GM12878 (cell line): ENCODE results near the gene VGF. TPM values are rescaled to one million over a fixed set of nuclear protein-coding genes. Genes with fewer than 3 reads are reported as not detected.

Source experiments
- ATAC-seq: fragments of 200-7000 bp; cut with Tn5 transposase; 3 replicates; pipeline ENCODE4 v1.9.1; 2020; ENCODE audit warnings: mild to moderate bottlenecking, moderate library complexity
- BruUV-seq: library from RNA; stranded (reverse); fragments of 400-500 nt; replicated peaks from 2 replicates; lab custom pipeline; 2021; lab: Mats Ljungman, UMichigan
- CTCF ChIA-PET: fragments of 300-600 bp; sonication (Branson Sonifier 250); formaldehyde crosslinking; extraction: SDS; loops from one replicate; lab custom pipeline; 2021; ENCODE audit warnings: inconsistent platforms; lab: Yijun Ruan, JAX
- POLR2A ChIA-PET: fragments of 350-600 bp; formaldehyde crosslinking; extraction: SDS; loops from one replicate; lab custom pipeline; 2021; ENCODE audit warnings: inconsistent platforms; lab: Charles Lee
- RAD21 ChIA-PET: fragments of 300-600 bp; sonication (Branson Sonifier 250); formaldehyde crosslinking; loops from one replicate; lab custom pipeline; 2023; ENCODE audit warnings: antibody characterized with exemption; ENCODE audit not compliant: unreplicated experiment; lab: Charles Lee
- SMC1A ChIA-PET: fragments of 300-600 bp; sonication (Branson Sonifier 250); formaldehyde crosslinking; loops from one replicate; lab custom pipeline; 2023; ENCODE audit not compliant: unreplicated experiment, uncharacterized antibody; lab: Charles Lee
- DNase-seq: peaks from one replicate; pipeline ENCODE4 v3.0.0-alpha.2; 2011; ENCODE audit warnings: low read depth, low spot score
- FAIRE-seq: peaks from 3 replicates; lab custom pipeline; 2011; peaks lifted over from hg19 to GRCh38; lab: Jason Lieb, UNC
- H2AFZ ChIP-seq: 2 replicates; pipeline ENCODE4 v1.6.0; 2011; ENCODE audit warnings: low read depth, low read length, control low read depth; ENCODE audit not compliant: control insufficient read depth
- H3K27ac ChIP-seq: 2 replicates; pipeline ENCODE4 v1.5.1; 2011; ENCODE audit warnings: control low read depth; ENCODE audit not compliant: control insufficient read depth, insufficient read depth
- H3K27me3 ChIP-seq, 2 experiments: replicated peaks in 1 of 2; 2 replicates each; pipeline versions ENCODE4 v1.6.0 to v1.6.1; 2011; ENCODE audit warnings: low read length in 1 of 2; ENCODE audit not compliant: control insufficient read depth in 2 of 2, insufficient read depth in 2 of 2
- H3K36me3 ChIP-seq, 2 experiments: 2 replicates each; pipeline ENCODE4 v1.5.1; 2011; ENCODE audit warnings: low read length in 1 of 2; ENCODE audit not compliant: control insufficient read depth in 2 of 2, insufficient read depth in 2 of 2
- H3K4me1 ChIP-seq: 2 replicates; pipeline ENCODE4 v1.6.1; 2011; ENCODE audit warnings: mild to moderate bottlenecking, low read length, moderate library complexity, mixed read lengths; ENCODE audit not compliant: control insufficient read depth, insufficient read depth
- H3K4me2 ChIP-seq: 2 replicates; pipeline ENCODE4 v1.6.0; 2011; ENCODE audit warnings: control low read depth; ENCODE audit not compliant: control insufficient read depth, insufficient read depth
- H3K4me3 ChIP-seq: fragments of 200-600 bp; sonication (generic); 2 replicates; pipeline ENCODE4 v1.5.1; 2016
- H3K79me2 ChIP-seq: 2 replicates; pipeline ENCODE4 v1.6.0; 2011; ENCODE audit warnings: low read length; ENCODE audit not compliant: control insufficient read depth, insufficient read depth
- H3K9ac ChIP-seq: 2 replicates; pipeline ENCODE4 v1.8.0; 2011; ENCODE audit warnings: low read length, control low read depth, mixed read lengths; ENCODE audit not compliant: control insufficient read depth, insufficient read depth
- H3K9me3 ChIP-seq: replicated peaks from 3 replicates; pipeline ENCODE4 v1.5.1; 2011; ENCODE audit warnings: mild to moderate bottlenecking, low read length; ENCODE audit not compliant: control insufficient read depth, insufficient read depth
- H4K20me1 ChIP-seq: 2 replicates; pipeline ENCODE4 v1.6.0; 2011; ENCODE audit not compliant: control insufficient read depth, insufficient read depth
- CHD1 ChIP-seq: IDR thresholded peaks from 2 replicates; pipeline ENCODE4 v1.6.1; 2012; ENCODE audit warnings: low read depth, low read length, improper control_type of control experiment
- CREB1 ChIP-seq: IDR thresholded peaks from 2 replicates; pipeline ENCODE4 v1.6.1; 2012; ENCODE audit warnings: low read depth, mild to moderate bottlenecking, inconsistent platforms
- ETV6 ChIP-seq, 2 experiments: fragments of 450-650 bp in 1 of 2; IDR thresholded peaks in 1 of 2; conservative IDR thresholded peaks in 1 of 2; 2 replicates each; pipeline ENCODE4 v1.6.1; 2014; ENCODE audit warnings: antibody characterized with exemption in 1 of 2, borderline replicate concordance in 1 of 2, low read depth in 1 of 2, mild to moderate bottlenecking in 1 of 2, moderate library complexity in 1 of 2
- KAT2A ChIP-seq: conservative IDR thresholded peaks from 2 replicates; pipeline ENCODE4 v1.6.1; 2011; ENCODE audit warnings: low read depth, low read length; ENCODE audit not compliant: control insufficient read depth
- RELA ChIP-seq: fragments of 450-650 bp; IDR thresholded peaks from 2 replicates; pipeline ENCODE4 v1.8.0; 2014; ENCODE audit warnings: borderline replicate concordance; ENCODE audit not compliant: partially characterized antibody
- SUZ12 ChIP-seq: fragments of 200-600 bp; sonication (generic); IDR thresholded peaks from one replicate; pipeline ENCODE4 v1.6.1; 2018; ENCODE audit warnings: antibody characterized with exemption, mild to moderate bottlenecking; ENCODE audit not compliant: unreplicated experiment
- TAF1 ChIP-seq: IDR thresholded peaks from 2 replicates; pipeline ENCODE4 v1.6.1; 2011; ENCODE audit warnings: mild to moderate bottlenecking, low read depth, low read length, borderline replicate concordance
- TARDBP ChIP-seq: IDR thresholded peaks from 2 replicates; pipeline ENCODE4 v1.6.1; 2016; ENCODE audit warnings: borderline replicate concordance
- ZBED1 ChIP-seq: IDR thresholded peaks from 2 replicates; pipeline ENCODE4 v1.6.1; 2016; ENCODE audit warnings: borderline replicate concordance
- WGBS: methylation state at CpG from one replicate; pipeline ENCODE4 v1.1.6; 2016; ENCODE audit warnings: low lambda C conversion rate; ENCODE audit not compliant: insufficient replicate concordance, insufficient coverage; ENCODE audit errors: missing lambda C conversion rate; 5-methylcytosine and 5-hydroxymethylcytosine counted together
- in situ Hi-C: fragments of 300-500 bp; cut with MboI; formaldehyde crosslinking; loops from 9 replicates; pipeline ENCODE4 v1.14.3; 2018; ENCODE audit warnings: mixed read lengths
- intact Hi-C: fragments of 100-400 bp; cut with micrococcal nuclease; formaldehyde crosslinking; loops from one replicate; pipeline ENCODE4 v1.14.2; 2022; ENCODE audit not compliant: unreplicated experiment
- polyA plus RNA-seq, 11 experiments: library from polyadenylated mRNA; depleted of rRNA in 4 of 11; unstranded in 6 of 11; stranded (reverse) in 5 of 11; fragments of >200 nt; fragmentation: Nextera tagmentation in 4 of 11; fragmentation: Illumina TruSeq in 1 of 11; extraction: Ambion mirVana in 4 of 11; extraction: Trizol in 1 of 11; gene quantifications; 1 replicate in 1 of 11; 2 replicates in 10 of 11; pipeline versions ENCODE4 v1.2.1 to v1.2.3, GENCODE V29; 2011 to 2016; ENCODE audit warnings: inconsistent platforms in 2 of 11, missing spikeins in 2 of 11, low read depth in 1 of 11
- total RNA-seq, 4 experiments: library from RNA; depleted of rRNA in 3 of 4; stranded (reverse); fragments of >200 nt in 3 of 4; fragmentation: Illumina TruSeq in 1 of 4; extraction: Trizol in 1 of 4; gene quantifications; 2 replicates each; pipeline versions ENCODE4 v1.2.1 to v1.2.3, GENCODE V29; 2013 to 2021
- TF ChIP-seq, protein P1 (sequence below): IDR thresholded peaks from 2 replicates; pipeline ENCODE4 v1.6.1; 2011; ENCODE audit warnings: borderline replicate concordance, low read depth, mild to moderate bottlenecking, moderate library complexity, mixed read lengths, low read length; ENCODE audit not compliant: insufficient read depth; ENCODE audit errors: extremely low read length
- TF ChIP-seq, protein P2 (sequence below): fragments of 450-650 bp; formaldehyde crosslinking; IDR thresholded peaks from 2 replicates; pipeline ENCODE4 v1.4.0; 2022; ENCODE audit warnings: mild to moderate bottlenecking, moderate library complexity
- TF ChIP-seq, protein P3 (sequence below): fragments of 450-650 bp; IDR thresholded peaks from 2 replicates; pipeline ENCODE4 v1.6.1; 2016; ENCODE audit warnings: mild to moderate bottlenecking
- TF ChIP-seq, protein P4 (sequence below): fragments of 450-650 bp; IDR thresholded peaks from 2 replicates; pipeline ENCODE4 v1.6.1; 2017; ENCODE audit warnings: mild to moderate bottlenecking, moderate library complexity

VGF gene
- total and polyA plus RNA-seq, 10 of the 15 experiments (the other 5 are each of a cell fraction or from before 2014, with no cell fraction given), result 0.09 to 0.25 (median 0.17) TPM; not detected in 6

DNA sequence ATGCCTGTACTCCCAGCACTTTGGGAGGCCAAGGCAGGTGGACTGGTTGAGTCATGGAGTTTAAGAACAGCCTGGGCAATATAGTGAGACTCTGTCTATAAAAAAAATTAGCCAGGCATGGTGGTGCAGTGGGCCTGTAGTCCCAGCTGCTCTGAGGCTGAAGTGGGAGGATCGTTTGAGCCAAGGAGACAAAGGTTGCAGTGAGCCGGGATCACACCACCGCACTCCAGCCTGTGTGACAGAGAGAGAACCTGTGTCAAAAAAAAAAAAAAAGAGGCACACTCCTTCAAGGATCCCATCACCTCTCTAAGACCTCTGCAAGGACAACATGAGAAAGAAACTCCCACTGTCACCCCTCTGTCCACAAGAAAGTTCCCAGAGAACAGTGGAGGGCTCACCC is 10.3 kb upstream of the VGF start:
- Histone ChIP-seq H3K4me1 (no peaks in the 10 kb centered on the region), H3K4me3 (no peak overlapping the region), H3K79me2 (no peaks in the 10 kb centered on the region), H2AFZ (no peak overlapping the region), H4K20me1 (no peaks in the 10 kb centered on the region), H3K27ac (no peak overlapping the region), H3K27me3 (peaks cover 23 to 27% of the 10 kb centered on the region in 2 experiments), H3K4me2 (no peak overlapping the region), H3K36me3 (no peaks in the 10 kb centered on the region), H3K9ac (no peak overlapping the region), H3K9me3 (no peaks in the 10 kb centered on the region; the same call in 2 of the 3 replicates)
- CTCF ChIA-PET, result interaction anchor here (0.6 to 2.5 kb wide), 3 partner anchors 20 to 81 kb away, joined by 3 to 10 read pairs (median 4); no protein-coding TSS in a partner anchor
- ATAC-seq (no peak), FAIRE-seq (no peak), DNase-seq (no peak)
- intact Hi-C loops (no loop called here), in situ Hi-C loops (no loop called here)
- 42% methylated on average over 2 of the region's 3 CpGs for WGBS
- TF ChIP-seq, protein P1, sequence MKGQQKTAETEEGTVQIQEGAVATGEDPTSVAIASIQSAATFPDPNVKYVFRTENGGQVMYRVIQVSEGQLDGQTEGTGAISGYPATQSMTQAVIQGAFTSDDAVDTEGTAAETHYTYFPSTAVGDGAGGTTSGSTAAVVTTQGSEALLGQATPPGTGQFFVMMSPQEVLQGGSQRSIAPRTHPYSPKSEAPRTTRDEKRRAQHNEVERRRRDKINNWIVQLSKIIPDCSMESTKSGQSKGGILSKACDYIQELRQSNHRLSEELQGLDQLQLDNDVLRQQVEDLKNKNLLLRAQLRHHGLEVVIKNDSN, result no peak
- TF ChIP-seq KAT2A (no peak), CHD1 (no peak), SUZ12 (no peak), ETV6 (conservative IDR thresholded peaks at IDR 0.05 in 1 of 2, IDR thresholded peaks at IDR 0.05 in 1 of 2; ENCODE audit: borderline replicate concordance in 1 of 2, low read depth in 1 of 2) (no peak), TAF1 (no peak), ZBED1 (no peak), CREB1 (no peak), RELA (no peak), TARDBP (no peak)
- TF ChIP-seq, protein P2, sequence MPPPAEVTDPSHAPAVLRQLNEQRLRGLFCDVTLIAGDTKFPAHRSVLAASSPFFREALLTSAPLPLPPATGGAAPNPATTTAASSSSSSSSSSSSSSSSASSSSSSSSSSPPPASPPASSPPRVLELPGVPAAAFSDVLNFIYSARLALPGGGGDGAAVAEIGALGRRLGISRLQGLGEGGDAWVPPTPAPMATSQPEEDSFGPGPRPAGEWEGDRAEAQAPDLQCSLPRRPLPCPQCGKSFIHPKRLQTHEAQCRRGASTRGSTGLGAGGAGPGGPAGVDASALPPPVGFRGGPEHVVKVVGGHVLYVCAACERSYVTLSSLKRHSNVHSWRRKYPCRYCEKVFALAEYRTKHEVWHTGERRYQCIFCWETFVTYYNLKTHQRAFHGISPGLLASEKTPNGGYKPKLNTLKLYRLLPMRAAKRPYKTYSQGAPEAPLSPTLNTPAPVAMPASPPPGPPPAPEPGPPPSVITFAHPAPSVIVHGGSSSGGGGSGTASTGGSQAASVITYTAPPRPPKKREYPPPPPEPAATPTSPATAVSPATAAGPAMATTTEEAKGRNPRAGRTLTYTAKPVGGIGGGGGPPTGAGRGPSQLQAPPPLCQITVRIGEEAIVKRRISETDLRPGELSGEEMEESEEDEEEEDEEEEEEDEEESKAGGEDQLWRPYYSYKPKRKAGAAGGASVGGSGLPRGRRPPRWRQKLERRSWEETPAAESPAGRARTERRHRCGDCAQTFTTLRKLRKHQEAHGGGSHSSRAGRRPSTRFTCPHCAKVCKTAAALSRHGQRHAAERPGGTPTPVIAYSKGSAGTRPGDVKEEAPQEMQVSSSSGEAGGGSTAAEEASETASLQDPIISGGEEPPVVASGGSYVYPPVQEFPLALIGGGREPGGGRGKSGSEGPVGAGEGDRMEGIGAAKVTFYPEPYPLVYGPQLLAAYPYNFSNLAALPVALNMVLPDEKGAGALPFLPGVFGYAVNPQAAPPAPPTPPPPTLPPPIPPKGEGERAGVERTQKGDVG (CRISPR knock-in tag), result no peak
- TF ChIP-seq, protein P3, sequence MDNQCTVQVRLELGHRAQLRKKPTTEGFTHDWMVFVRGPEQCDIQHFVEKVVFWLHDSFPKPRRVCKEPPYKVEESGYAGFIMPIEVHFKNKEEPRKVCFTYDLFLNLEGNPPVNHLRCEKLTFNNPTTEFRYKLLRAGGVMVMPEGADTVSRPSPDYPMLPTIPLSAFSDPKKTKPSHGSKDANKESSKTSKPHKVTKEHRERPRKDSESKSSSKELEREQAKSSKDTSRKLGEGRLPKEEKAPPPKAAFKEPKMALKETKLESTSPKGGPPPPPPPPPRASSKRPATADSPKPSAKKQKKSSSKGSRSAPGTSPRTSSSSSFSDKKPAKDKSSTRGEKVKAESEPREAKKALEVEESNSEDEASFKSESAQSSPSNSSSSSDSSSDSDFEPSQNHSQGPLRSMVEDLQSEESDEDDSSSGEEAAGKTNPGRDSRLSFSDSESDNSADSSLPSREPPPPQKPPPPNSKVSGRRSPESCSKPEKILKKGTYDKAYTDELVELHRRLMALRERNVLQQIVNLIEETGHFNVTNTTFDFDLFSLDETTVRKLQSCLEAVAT, result no peak
- TF ChIP-seq, protein P4, sequence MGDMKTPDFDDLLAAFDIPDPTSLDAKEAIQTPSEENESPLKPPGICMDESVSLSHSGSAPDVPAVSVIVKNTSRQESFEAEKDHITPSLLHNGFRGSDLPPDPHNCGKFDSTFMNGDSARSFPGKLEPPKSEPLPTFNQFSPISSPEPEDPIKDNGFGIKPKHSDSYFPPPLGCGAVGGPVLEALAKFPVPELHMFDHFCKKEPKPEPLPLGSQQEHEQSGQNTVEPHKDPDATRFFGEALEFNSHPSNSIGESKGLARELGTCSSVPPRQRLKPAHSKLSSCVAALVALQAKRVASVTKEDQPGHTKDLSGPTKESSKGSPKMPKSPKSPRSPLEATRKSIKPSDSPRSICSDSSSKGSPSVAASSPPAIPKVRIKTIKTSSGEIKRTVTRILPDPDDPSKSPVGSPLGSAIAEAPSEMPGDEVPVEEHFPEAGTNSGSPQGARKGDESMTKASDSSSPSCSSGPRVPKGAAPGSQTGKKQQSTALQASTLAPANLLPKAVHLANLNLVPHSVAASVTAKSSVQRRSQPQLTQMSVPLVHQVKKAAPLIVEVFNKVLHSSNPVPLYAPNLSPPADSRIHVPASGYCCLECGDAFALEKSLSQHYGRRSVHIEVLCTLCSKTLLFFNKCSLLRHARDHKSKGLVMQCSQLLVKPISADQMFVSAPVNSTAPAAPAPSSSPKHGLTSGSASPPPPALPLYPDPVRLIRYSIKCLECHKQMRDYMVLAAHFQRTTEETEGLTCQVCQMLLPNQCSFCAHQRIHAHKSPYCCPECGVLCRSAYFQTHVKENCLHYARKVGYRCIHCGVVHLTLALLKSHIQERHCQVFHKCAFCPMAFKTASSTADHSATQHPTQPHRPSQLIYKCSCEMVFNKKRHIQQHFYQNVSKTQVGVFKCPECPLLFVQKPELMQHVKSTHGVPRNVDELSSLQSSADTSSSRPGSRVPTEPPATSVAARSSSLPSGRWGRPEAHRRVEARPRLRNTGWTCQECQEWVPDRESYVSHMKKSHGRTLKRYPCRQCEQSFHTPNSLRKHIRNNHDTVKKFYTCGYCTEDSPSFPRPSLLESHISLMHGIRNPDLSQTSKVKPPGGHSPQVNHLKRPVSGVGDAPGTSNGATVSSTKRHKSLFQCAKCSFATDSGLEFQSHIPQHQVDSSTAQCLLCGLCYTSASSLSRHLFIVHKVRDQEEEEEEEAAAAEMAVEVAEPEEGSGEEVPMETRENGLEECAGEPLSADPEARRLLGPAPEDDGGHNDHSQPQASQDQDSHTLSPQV, result no peak
- RAD21 ChIA-PET, result interaction anchor here (2.4 kb wide), 1 partner anchor 32 kb away, joined by 15 read pairs; no protein-coding TSS in a partner anchor
- POLR2A ChIA-PET, result no interaction called here
- SMC1A ChIA-PET, result no interaction called here
- no TSS peak for BruUV-seq
